Measurements from ENCODE around the gene IL3. TPM values are rescaled to one million over a fixed set of nuclear protein-coding genes. Genes with fewer than 3 reads are reported as not detected.

Gene IL3
- polyA plus RNA-seq, 3 donors: not detected

GRCh38 chr5:132054031-132054696, 6.3 kb upstream of the IL3 start:
- 85 to 91% (median 86%) methylated on average over 10 of the region's 10 CpGs for WGBS, 3 donors
- H3K27ac ChIP-seq (ENCODE audit: low read depth, low read length): no peak overlapping the region

GRCh38 chr5:132054697-132055440, 5.6 kb upstream of the IL3 start:
- no peak overlapping the region for H3K27ac ChIP-seq (ENCODE audit: low read depth, low read length)
- WGBS, 3 donors: 70 to 80% (median 77%) methylated on average over 9 of the region's 9 CpGs

GRCh38 chr5:132055441-132055807, 5.0 kb upstream of the IL3 start:
- H3K27ac ChIP-seq (ENCODE audit: low read depth, low read length): no peak overlapping the region
- 99 to 100% (median 100%) methylated on average over 1 of the region's 1 CpG for WGBS, 3 donors

GRCh38 chr5:132055808-132056609, 4.4 kb upstream of the IL3 start:
- H3K27ac ChIP-seq (ENCODE audit: low read depth, low read length): no peak overlapping the region
- 73 to 78% (median 74%) methylated on average over 12 of the region's 12 CpGs for WGBS, 3 donors

GRCh38 chr5:132056610-132057497, 3.6 kb upstream of the IL3 start:
- H3K27ac ChIP-seq (ENCODE audit: low read depth, low read length): no peak overlapping the region
- 79 to 88% (median 86%) methylated on average over 14 of the region's 14 CpGs for WGBS, 3 donors

GRCh38 chr5:132057498-132058255, 2.8 kb upstream of the IL3 start:
- H3K27ac ChIP-seq (ENCODE audit: low read depth, low read length): no peak overlapping the region
- 86 to 89% (median 88%) methylated on average over 12 of the region's 12 CpGs for WGBS, 3 donors

GRCh38 chr5:132058646-132059042, 1.8 kb upstream of the IL3 start:
- H3K27ac ChIP-seq (ENCODE audit: low read depth, low read length): no peak overlapping the region
- WGBS, 3 donors: 82 to 87% (median 86%) methylated on average over 7 of the region's 7 CpGs

GRCh38 chr5:132059043-132059695, 1.3 kb upstream of the IL3 start:
- 74 to 83% (median 79%) methylated on average over 9 of the region's 9 CpGs for WGBS, 3 donors
- no peak overlapping the region for H3K27ac ChIP-seq (ENCODE audit: low read depth, low read length)

- no peak overlapping the region for H3K27ac ChIP-seq (ENCODE audit: low read depth, low read length)
- WGBS, 3 donors: 85 to 90% (median 88%) methylated on average over 13 of the region's 13 CpGs
Observed at GRCh38 chr5:132059696-132060500, 557 bp upstream of the IL3 start.

GRCh38 chr5:132063090-132063911, 2.8 kb downstream of the IL3 start:
- WGBS, 3 donors: 39 to 41% (median 41%) methylated on average over 9 of the region's 9 CpGs
- no peak overlapping the region for H3K27ac ChIP-seq (ENCODE audit: low read depth, low read length)

- WGBS, 3 donors: 54 to 78% (median 75%) methylated on average over 5 of the region's 5 CpGs
Observed at GRCh38 chr5:132064140-132064539, 3.7 kb downstream of the IL3 start.

GRCh38 chr5:132064738-132065331, 4.4 kb downstream of the IL3 start:
- no peak overlapping the region for H3K27ac ChIP-seq (ENCODE audit: low read depth, low read length)
- 79 to 82% (median 80%) methylated on average over 10 to 11 of the region's 11 CpGs for WGBS, 3 donors

More at GRCh38 chr5:132064140-132064539, 3.7 kb downstream of the IL3 start:
- H3K27ac ChIP-seq (ENCODE audit: low read depth, low read length): no peak overlapping the region

- no peak overlapping the region for H3K27ac ChIP-seq (ENCODE audit: low read depth, low read length)
- WGBS, 3 donors: 53 to 61% (median 56%) methylated on average over 4 of the region's 4 CpGs
Observed at GRCh38 chr5:132065351-132065937, 5.0 kb downstream of the IL3 start.

GRCh38 chr5:132065951-132066701, 5.7 kb downstream of the IL3 start:
- WGBS, 3 donors: 80 to 94% (median 85%) methylated on average over 11 to 13 of the region's 13 CpGs
- H3K27ac ChIP-seq (ENCODE audit: low read depth, low read length): no peak overlapping the region

Measured in adipose tissue (tissue), 3 donors.